ENCODE measurements around the gene TSC22D3.

GRCh38 chrX:107713203-107713542, 62.4 kb downstream of the TSC22D3 start:
- TF ChIP-seq CTCF (IDR thresholded peaks at IDR 0.05): no peak
- no peak for TF ChIP-seq ZFX (IDR thresholded peaks at IDR 0.05; ENCODE audit: borderline replicate concordance)
